Gastrocnemius medialis (tissue), 4 donors: Measurements from ENCODE around the gene TANC1.

Source experiments
- CTCF ChIP-seq, 5 experiments: fragments of 450-650 bp in 3 of 5; fragments of 200-600 bp in 2 of 5; sonication (generic) in 2 of 5; IDR thresholded peaks in 4 of 5; conservative IDR thresholded peaks in 1 of 5; 1 replicate in 4 of 5; 2 replicates in 1 of 5; pipeline ENCODE4 v1.5.1; 2016 to 2019; ENCODE audit warnings: antibody characterized with exemption in 5 of 5, mild to moderate bottlenecking in 3 of 5, moderate library complexity in 3 of 5
- POLR2A ChIP-seq, 2 donors: fragments of 450-650 bp; IDR thresholded peaks; one replicate each; pipeline ENCODE4 v1.6.1; 2017; ENCODE audit warnings: antibody characterized with exemption in 2 of 2, mild to moderate bottlenecking in 2 of 2, moderate library complexity in 2 of 2

- no peak for TF ChIP-seq CTCF (IDR thresholded peaks at IDR 0.05 in 4 of 5, conservative IDR thresholded peaks at IDR 0.05 in 1 of 5)
- TF ChIP-seq POLR2A (IDR thresholded peaks at IDR 0.05) = no peak
Measured at GRCh38 chr2:158921599-158922408, 46.6 kb upstream of the TANC1 start.
